ENCODE measurements around the gene SAMD11. TPM values are rescaled to one million over a fixed set of nuclear protein-coding genes. Genes with fewer than 3 reads are reported as not detected.

The SAMD11 gene
- total and polyA plus RNA-seq, 2 of the 13 experiments (the other 11 are each of a cell fraction or from before 2014, with no cell fraction given), result 0.11 TPM; not detected in 1

DNA sequence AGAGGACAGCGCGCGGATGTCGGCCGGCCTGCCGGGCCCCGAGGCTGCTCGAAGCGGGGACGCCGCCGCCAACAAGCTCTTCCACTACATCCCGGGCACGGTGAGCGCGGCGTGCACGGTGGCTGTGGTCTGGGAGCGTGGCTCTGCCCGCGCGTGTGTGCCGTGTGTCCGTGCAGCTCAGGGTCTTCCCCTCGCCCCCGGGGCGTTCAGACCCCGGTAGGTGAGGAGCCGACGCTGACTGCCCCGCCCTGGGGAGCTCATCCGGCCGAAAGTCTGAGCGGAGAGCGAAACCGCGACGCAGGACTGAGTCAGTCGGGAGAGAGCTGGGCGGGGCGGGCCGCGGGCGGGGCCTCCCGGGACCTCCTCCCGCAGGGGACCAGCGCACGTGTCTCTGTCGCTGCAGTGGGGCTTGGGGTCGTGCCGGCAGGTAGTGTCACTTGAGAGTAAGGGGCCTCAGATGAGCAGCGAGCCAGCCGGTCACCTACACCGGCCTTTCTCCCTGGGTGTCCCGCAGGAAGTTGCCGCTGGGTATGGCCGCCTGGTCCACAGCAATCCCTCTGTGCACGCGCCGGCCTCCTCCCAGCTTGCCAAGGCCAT, 43.1 kb downstream of the SAMD11 start (continued):
- TF ChIP-seq, protein P1, sequence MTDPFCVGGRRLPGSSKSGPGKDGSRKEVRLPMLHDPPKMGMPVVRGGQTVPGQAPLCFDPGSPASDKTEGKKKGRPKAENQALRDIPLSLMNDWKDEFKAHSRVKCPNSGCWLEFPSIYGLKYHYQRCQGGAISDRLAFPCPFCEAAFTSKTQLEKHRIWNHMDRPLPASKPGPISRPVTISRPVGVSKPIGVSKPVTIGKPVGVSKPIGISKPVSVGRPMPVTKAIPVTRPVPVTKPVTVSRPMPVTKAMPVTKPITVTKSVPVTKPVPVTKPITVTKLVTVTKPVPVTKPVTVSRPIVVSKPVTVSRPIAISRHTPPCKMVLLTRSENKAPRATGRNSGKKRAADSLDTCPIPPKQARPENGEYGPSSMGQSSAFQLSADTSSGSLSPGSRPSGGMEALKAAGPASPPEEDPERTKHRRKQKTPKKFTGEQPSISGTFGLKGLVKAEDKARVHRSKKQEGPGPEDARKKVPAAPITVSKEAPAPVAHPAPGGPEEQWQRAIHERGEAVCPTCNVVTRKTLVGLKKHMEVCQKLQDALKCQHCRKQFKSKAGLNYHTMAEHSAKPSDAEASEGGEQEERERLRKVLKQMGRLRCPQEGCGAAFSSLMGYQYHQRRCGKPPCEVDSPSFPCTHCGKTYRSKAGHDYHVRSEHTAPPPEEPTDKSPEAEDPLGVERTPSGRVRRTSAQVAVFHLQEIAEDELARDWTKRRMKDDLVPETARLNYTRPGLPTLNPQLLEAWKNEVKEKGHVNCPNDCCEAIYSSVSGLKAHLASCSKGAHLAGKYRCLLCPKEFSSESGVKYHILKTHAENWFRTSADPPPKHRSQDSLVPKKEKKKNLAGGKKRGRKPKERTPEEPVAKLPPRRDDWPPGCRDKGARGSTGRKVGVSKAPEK (CRISPR knock-in tag; IDR thresholded peaks at IDR 0.05; ENCODE audit: borderline replicate concordance), result no peak
- TF ChIP-seq MAFG (CRISPR knock-in tag; IDR thresholded peaks at IDR 0.05) (no peak), MATR3 (CRISPR knock-in tag; IDR thresholded peaks at IDR 0.05) (no peak), ZBTB8A (CRISPR knock-in tag; IDR thresholded peaks at IDR 0.05; ENCODE audit: borderline replicate concordance, low read depth) (no peak), FOSL2 (CRISPR knock-in tag; IDR thresholded peaks at IDR 0.05) (peak; percentile 57), ZNF790 (CRISPR knock-in tag; IDR thresholded peaks at IDR 0.05; ENCODE audit: borderline replicate concordance) (0 out of 2 replicates have a peak, but pooled peaks have one; percentile 65), ZNF788 (CRISPR knock-in tag; IDR thresholded peaks at IDR 0.05; ENCODE audit: borderline replicate concordance) (peak; percentile 19; the same call in 1 of the 2 replicates), PHF20 (CRISPR knock-in tag; IDR thresholded peaks at IDR 0.05) (0 out of 2 replicates have a peak, but pooled peaks have one; percentile 7), ZNF484 (CRISPR knock-in tag; IDR thresholded peaks at IDR 0.05; ENCODE audit: borderline replicate concordance, low read depth) (no peak), ZNF766 (CRISPR knock-in tag; IDR thresholded peaks at IDR 0.05; ENCODE audit: borderline replicate concordance) (no peak), KLF12 (CRISPR knock-in tag; IDR thresholded peaks at IDR 0.05; ENCODE audit: borderline replicate concordance) (0 out of 2 replicates have a peak, but pooled peaks have one; percentile 39), ZNF343 (CRISPR knock-in tag; IDR thresholded peaks at IDR 0.05) (no peak), LCORL (IDR thresholded peaks at IDR 0.05) (no peak), LCORL (CRISPR knock-in tag; IDR thresholded peaks at IDR 0.05) (no peak; the same call in 1 of the 2 replicates), ZNF224 (CRISPR knock-in tag; IDR thresholded peaks at IDR 0.05) (no peak), CAMTA2 (CRISPR knock-in tag; IDR thresholded peaks at IDR 0.05; ENCODE audit: borderline replicate concordance) (no peak), ZNF468 (CRISPR knock-in tag; IDR thresholded peaks at IDR 0.05) (no peak), EED (CRISPR knock-in tag; IDR thresholded peaks at IDR 0.05) (peak; percentile 84; the same call in 1 of the 2 replicates)
- TF ChIP-seq, protein P2, sequence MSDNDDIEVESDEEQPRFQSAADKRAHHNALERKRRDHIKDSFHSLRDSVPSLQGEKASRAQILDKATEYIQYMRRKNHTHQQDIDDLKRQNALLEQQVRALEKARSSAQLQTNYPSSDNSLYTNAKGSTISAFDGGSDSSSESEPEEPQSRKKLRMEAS (IDR thresholded peaks at IDR 0.05), result peak; percentile 66; the same call in 1 of the 2 replicates
- TF ChIP-seq, protein P3, sequence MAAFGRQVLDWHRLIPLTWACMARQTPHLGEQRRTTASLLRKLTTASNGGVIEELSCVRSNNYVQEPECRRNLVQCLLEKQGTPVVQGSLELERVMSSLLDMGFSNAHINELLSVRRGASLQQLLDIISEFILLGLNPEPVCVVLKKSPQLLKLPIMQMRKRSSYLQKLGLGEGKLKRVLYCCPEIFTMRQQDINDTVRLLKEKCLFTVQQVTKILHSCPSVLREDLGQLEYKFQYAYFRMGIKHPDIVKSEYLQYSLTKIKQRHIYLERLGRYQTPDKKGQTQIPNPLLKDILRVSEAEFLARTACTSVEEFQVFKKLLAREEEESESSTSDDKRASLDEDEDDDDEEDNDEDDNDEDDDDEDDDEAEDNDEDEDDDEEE (CRISPR knock-in tag; IDR thresholded peaks at IDR 0.05), result no peak
- TF ChIP-seq, protein P4, sequence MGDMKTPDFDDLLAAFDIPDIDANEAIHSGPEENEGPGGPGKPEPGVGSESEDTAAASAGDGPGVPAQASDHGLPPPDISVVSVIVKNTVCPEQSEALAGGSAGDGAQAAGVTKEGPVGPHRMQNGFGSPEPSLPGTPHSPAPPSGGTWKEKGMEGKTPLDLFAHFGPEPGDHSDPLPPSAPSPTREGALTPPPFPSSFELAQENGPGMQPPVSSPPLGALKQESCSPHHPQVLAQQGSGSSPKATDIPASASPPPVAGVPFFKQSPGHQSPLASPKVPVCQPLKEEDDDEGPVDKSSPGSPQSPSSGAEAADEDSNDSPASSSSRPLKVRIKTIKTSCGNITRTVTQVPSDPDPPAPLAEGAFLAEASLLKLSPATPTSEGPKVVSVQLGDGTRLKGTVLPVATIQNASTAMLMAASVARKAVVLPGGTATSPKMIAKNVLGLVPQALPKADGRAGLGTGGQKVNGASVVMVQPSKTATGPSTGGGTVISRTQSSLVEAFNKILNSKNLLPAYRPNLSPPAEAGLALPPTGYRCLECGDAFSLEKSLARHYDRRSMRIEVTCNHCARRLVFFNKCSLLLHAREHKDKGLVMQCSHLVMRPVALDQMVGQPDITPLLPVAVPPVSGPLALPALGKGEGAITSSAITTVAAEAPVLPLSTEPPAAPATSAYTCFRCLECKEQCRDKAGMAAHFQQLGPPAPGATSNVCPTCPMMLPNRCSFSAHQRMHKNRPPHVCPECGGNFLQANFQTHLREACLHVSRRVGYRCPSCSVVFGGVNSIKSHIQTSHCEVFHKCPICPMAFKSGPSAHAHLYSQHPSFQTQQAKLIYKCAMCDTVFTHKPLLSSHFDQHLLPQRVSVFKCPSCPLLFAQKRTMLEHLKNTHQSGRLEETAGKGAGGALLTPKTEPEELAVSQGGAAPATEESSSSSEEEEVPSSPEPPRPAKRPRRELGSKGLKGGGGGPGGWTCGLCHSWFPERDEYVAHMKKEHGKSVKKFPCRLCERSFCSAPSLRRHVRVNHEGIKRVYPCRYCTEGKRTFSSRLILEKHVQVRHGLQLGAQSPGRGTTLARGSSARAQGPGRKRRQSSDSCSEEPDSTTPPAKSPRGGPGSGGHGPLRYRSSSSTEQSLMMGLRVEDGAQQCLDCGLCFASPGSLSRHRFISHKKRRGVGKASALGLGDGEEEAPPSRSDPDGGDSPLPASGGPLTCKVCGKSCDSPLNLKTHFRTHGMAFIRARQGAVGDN (CRISPR knock-in tag; IDR thresholded peaks at IDR 0.05), result peak; percentile 88
- TF ChIP-seq, protein P5, sequence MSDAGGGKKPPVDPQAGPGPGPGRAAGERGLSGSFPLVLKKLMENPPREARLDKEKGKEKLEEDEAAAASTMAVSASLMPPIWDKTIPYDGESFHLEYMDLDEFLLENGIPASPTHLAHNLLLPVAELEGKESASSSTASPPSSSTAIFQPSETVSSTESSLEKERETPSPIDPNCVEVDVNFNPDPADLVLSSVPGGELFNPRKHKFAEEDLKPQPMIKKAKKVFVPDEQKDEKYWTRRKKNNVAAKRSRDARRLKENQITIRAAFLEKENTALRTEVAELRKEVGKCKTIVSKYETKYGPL (CRISPR knock-in tag; IDR thresholded peaks at IDR 0.05), result no peak

Data from HepG2 (cell line).